ENCODE results near the gene MOSPD3. TPM values are rescaled to one million over a fixed set of nuclear protein-coding genes. Genes with fewer than 3 reads are reported as not detected.
A peak's percentile ranks its signal among the peaks of the same experiment; 100 is the strongest.

The MOSPD3 gene
- total RNA-seq, 4 donors from 2014 or later = 6.2 to 13.4 (median 11.6) TPM

DNA sequence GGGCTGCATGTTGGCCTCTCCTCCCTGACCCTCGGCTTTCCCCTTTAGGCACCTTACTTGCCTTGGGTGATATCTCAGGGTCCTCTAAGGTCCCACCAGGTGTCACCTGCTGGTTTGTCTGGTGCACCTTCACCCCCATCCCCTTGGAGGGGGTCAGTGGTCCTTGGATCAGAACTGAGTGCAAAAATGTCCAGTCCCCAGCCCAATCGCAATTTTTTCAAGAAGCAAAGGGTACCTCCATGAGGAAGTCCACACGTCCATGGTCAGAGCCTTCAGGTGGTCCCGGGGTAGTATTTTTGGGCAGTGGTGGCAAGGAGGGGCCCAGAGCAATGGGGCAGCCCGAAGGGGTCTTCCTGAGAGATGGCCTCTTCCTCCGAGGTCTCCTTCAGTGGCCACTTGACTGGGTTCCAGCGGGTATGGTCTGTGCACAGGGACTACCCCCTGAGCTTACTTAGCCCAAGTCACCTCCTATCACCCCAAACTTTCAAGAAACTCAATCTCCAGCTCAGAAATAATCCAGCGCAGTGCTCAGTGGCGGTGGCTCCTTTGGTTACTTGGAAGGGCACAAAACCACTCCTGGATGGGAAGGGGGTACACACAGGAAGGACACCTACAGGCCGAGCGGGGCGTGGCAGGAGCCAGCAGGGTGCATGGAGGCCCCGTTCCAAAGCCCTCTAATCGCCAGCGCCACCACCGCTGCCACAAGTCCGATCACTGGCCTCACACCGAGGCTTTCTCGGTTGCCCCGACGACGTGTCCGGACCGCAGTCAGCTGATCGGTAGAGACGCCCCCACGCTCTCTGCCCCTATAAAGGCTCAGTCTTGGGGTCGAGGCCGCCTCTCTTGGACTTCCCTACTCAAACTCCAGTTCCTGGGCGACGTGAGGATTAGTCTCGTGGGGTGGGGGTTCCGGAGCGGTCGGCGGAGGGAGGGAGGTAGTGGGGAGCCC, 43.2 kb upstream of the MOSPD3 start:
- Histone ChIP-seq H3K4me3 (peak overlapping the region; percentile 3 to 46), H3K27ac (peak overlapping the region in 3 of 4 donors; percentile 26 to 65 (median 45)), H3K27me3 (peaks cover 38% of the 10 kb centered on the region), H3K4me1 (peaks cover 0 to 30% (median 10%) of the 10 kb centered on the region in 3 donors), H3K9me3 (no peaks in the 10 kb centered on the region), H3K36me3 (peaks cover 0 to 32% of the 10 kb centered on the region in 2 donors)
- WGBS, 2 donors (ENCODE audit: low coverage in 1 of 2) = 80% methylated on average over 1 of the region's 36 CpGs; no CpG with 5 or more reads in 1 of the 2 donors
- TF ChIP-seq, protein P1, sequence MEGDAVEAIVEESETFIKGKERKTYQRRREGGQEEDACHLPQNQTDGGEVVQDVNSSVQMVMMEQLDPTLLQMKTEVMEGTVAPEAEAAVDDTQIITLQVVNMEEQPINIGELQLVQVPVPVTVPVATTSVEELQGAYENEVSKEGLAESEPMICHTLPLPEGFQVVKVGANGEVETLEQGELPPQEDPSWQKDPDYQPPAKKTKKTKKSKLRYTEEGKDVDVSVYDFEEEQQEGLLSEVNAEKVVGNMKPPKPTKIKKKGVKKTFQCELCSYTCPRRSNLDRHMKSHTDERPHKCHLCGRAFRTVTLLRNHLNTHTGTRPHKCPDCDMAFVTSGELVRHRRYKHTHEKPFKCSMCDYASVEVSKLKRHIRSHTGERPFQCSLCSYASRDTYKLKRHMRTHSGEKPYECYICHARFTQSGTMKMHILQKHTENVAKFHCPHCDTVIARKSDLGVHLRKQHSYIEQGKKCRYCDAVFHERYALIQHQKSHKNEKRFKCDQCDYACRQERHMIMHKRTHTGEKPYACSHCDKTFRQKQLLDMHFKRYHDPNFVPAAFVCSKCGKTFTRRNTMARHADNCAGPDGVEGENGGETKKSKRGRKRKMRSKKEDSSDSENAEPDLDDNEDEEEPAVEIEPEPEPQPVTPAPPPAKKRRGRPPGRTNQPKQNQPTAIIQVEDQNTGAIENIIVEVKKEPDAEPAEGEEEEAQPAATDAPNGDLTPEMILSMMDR (IDR thresholded peaks at IDR 0.05) = peak in 1 of 4 experiments; percentile 49
- no peak for TF ChIP-seq EP300 (IDR thresholded peaks at IDR 0.05)
- TF ChIP-seq POLR2AphosphoS5 (IDR thresholded peaks at IDR 0.05) = peak; percentile 22
- TF ChIP-seq POLR2A (IDR thresholded peaks at IDR 0.05) = no peak
- peak; percentile 32 for ATAC-seq

DNA sequence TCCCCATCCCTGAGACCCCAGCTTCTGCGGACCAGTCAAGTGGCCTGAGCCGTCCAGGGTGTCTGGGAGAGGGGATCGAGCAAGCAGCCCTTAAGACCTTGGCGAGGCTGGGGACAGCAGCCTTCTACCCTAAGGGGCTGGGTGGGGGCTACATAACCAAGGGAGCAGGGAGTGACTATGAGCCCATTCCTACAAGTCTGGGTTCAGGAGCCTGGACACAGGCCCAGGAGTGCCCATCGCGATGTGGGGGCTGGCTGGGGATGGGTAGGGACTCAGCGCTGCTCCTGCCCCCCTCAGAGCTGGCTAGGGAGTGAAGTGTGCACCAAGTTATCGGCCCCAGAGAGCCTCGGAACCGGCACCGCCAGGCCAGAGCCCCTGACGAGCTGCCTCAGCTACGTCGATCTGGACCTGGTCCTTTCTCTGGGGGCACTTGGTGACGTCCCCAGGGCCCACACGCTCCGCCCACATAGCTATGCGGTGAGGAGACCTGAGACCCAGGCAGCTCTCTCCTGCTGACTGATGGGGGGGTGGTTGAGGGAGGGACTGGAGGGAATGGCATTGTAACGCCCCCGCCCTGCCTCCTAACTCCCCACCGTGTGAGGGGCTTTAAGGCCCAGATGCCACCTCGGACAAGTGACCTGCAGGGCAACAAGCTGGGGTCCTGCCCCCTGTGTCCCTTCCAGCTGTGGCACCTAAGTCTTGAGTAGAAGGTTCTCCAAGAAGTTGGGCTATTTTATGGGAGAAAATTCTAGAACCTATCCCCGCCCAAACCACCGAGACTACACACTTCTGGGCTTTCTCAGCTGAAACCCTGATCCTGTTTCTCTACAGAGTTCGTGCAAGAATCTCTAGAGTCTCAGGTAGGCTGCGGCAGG, 41.1 kb upstream of the MOSPD3 start:
- WGBS, 2 donors (ENCODE audit: low coverage in 1 of 2) = 80 to 85% methylated on average over 1 to 4 of the region's 26 CpGs
- H3K27ac ChIP-seq = no peak overlapping the region
- TF ChIP-seq POLR2AphosphoS5 (IDR thresholded peaks at IDR 0.05) (no peak), EP300 (IDR thresholded peaks at IDR 0.05) (no peak), POLR2A (IDR thresholded peaks at IDR 0.05) (no peak)
- TF ChIP-seq, protein P1 (IDR thresholded peaks at IDR 0.05) = no peak
- H3K4me1 ChIP-seq = peaks cover 0 to 29% (median 10%) of the 10 kb centered on the region in 3 donors
- H3K36me3 ChIP-seq = peaks cover 0 to 33% of the 10 kb centered on the region in 2 donors
- no peak for ATAC-seq
- H3K4me3 ChIP-seq = no peak overlapping the region
- H3K27me3 ChIP-seq = peaks cover 56% of the 10 kb centered on the region
- no peaks in the 10 kb centered on the region for H3K9me3 ChIP-seq

DNA sequence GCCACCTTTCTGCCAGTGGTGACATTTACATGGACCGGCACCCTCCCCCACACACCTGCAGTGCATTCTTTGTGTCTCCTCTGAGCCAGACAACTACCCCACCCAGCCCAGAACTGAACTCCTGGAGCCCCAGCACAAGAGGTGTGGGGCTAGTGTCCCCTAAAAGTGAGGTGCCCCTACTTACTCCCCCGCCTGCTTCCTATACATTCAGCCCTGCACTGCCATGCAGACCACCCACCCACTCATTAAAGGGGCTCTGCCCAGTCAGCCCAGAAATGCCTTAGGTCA, 40.6 kb upstream of the MOSPD3 start:
- H3K27me3 ChIP-seq = peaks cover 60% of the 10 kb centered on the region
- H3K4me1 ChIP-seq = peaks cover 0 to 29% (median 10%) of the 10 kb centered on the region in 3 donors
- H3K4me3 ChIP-seq = no peak overlapping the region
- peaks cover 0 to 39% of the 10 kb centered on the region in 2 donors for H3K36me3 ChIP-seq
- no peak for ATAC-seq
- WGBS, 2 donors (ENCODE audit: low coverage in 1 of 2) = no CpG with 5 or more reads among the region's 2 CpGs
- no peaks in the 10 kb centered on the region for H3K9me3 ChIP-seq
- no peak for TF ChIP-seq POLR2AphosphoS5 (IDR thresholded peaks at IDR 0.05)
- TF ChIP-seq POLR2A (IDR thresholded peaks at IDR 0.05) = no peak
- no peak for TF ChIP-seq EP300 (IDR thresholded peaks at IDR 0.05)
- TF ChIP-seq, protein P1 (IDR thresholded peaks at IDR 0.05) = no peak
- no peak overlapping the region for H3K27ac ChIP-seq

DNA sequence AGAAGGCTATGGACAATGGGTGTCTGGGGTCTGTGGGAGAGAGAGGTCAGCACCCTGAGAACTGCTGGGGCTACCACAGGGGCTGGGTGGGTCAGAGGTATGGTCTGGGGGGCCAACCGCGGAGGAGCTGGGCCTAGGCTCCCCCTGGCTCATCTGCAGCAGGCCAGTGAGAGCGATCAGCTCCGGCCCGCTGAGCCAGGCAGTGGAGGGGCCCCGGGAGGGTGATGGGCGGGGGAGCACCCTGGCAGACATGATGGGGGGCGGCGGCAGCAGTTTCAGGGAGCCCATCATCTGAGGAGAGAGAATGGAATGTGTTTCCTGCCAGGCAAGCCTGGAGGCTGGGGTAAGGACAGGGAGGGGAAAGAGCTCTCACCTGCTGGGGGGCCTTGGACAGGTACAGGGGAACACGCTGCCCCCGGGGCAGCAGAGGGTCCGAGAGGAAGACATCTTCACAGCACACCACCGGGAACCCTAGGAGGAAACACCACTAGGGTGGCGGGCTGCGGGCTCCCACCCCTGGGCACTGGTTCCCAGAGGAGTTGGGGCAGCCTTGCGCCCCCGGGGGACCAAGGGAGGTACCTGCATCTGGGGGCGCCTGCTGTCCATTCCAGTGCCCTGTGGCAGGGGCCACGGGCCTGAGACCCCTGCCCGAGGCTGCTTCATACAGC, 39.9 kb upstream of the MOSPD3 start:
- ATAC-seq = no peak
- H3K27me3 ChIP-seq = peaks cover 61% of the 10 kb centered on the region
- H3K9me3 ChIP-seq = no peaks in the 10 kb centered on the region
- H3K4me3 ChIP-seq = no peak overlapping the region
- H3K27ac ChIP-seq = no peak overlapping the region
- TF ChIP-seq, protein P1 (IDR thresholded peaks at IDR 0.05) = no peak
- TF ChIP-seq POLR2A (IDR thresholded peaks at IDR 0.05) (no peak), EP300 (IDR thresholded peaks at IDR 0.05) (no peak), POLR2AphosphoS5 (IDR thresholded peaks at IDR 0.05) (no peak)
- WGBS, 2 donors (ENCODE audit: low coverage in 1 of 2) = 80% methylated on average over 2 of the region's 20 CpGs; no CpG with 5 or more reads in 1 of the 2 donors
- peaks cover 0 to 29% (median 10%) of the 10 kb centered on the region in 3 donors for H3K4me1 ChIP-seq
- H3K36me3 ChIP-seq = peaks cover 0 to 46% of the 10 kb centered on the region in 2 donors

Data from gastroesophageal sphincter (tissue), 4 donors.